ENCODE data around the gene KLHDC3.

The KLHDC3 gene

DNA sequence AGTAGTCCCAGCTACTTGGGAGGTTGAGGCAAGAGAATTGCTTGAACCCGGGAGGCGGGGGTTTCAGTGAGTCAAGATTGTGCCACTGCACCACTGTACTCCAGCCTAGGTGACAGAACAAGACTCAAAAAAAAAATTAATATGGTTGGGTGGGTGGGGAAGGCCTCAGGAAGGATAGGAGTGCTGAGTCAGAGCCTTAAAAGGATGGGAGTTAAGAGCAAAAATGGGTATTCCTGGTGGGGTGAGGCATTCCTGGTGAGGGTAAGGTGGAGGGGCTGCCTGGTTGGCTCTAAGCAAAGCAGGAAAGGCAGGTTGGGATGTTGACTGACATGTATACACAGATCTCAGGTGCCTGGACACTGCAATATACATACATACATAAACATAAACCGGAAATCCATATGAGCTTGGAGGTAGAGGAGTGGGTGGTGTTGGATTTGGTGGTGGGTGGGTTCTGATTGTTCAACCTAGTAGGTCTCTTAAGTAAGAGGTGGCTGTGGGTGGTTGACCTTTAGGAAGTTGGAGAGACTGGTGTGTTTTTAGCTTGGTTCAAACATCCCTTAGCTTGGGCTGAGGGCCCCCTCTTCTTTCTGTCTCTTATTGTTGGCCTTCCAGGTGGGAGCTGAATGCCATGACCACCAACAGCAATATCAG lies 6.1 kb downstream of the KLHDC3 start:
- TF ChIP-seq, protein P1, sequence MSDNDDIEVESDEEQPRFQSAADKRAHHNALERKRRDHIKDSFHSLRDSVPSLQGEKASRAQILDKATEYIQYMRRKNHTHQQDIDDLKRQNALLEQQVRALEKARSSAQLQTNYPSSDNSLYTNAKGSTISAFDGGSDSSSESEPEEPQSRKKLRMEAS (IDR thresholded peaks at IDR 0.05), result no peak
- TF ChIP-seq FOXM1 (IDR thresholded peaks at IDR 0.05; ENCODE audit: borderline replicate concordance, low read depth) (no peak), EP300 (IDR thresholded peaks at IDR 0.05; ENCODE audit: borderline replicate concordance) (no peak), CREB1 (IDR thresholded peaks at IDR 0.05; ENCODE audit: low read depth) (no peak), CEBPB (IDR thresholded peaks at IDR 0.05) (no peak), TAF1 (IDR thresholded peaks at IDR 0.05; ENCODE audit: low read depth) (no peak), TCF12 (IDR thresholded peaks at IDR 0.05; ENCODE audit: low read depth) (no peak), YY1 (IDR thresholded peaks at IDR 0.05; ENCODE audit: low read depth) (no peak)
- TF ChIP-seq, protein P2, sequence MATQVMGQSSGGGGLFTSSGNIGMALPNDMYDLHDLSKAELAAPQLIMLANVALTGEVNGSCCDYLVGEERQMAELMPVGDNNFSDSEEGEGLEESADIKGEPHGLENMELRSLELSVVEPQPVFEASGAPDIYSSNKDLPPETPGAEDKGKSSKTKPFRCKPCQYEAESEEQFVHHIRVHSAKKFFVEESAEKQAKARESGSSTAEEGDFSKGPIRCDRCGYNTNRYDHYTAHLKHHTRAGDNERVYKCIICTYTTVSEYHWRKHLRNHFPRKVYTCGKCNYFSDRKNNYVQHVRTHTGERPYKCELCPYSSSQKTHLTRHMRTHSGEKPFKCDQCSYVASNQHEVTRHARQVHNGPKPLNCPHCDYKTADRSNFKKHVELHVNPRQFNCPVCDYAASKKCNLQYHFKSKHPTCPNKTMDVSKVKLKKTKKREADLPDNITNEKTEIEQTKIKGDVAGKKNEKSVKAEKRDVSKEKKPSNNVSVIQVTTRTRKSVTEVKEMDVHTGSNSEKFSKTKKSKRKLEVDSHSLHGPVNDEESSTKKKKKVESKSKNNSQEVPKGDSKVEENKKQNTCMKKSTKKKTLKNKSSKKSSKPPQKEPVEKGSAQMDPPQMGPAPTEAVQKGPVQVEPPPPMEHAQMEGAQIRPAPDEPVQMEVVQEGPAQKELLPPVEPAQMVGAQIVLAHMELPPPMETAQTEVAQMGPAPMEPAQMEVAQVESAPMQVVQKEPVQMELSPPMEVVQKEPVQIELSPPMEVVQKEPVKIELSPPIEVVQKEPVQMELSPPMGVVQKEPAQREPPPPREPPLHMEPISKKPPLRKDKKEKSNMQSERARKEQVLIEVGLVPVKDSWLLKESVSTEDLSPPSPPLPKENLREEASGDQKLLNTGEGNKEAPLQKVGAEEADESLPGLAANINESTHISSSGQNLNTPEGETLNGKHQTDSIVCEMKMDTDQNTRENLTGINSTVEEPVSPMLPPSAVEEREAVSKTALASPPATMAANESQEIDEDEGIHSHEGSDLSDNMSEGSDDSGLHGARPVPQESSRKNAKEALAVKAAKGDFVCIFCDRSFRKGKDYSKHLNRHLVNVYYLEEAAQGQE (IDR thresholded peaks at IDR 0.05; ENCODE audit: low read depth), result no peak
- TF ChIP-seq, protein P3, sequence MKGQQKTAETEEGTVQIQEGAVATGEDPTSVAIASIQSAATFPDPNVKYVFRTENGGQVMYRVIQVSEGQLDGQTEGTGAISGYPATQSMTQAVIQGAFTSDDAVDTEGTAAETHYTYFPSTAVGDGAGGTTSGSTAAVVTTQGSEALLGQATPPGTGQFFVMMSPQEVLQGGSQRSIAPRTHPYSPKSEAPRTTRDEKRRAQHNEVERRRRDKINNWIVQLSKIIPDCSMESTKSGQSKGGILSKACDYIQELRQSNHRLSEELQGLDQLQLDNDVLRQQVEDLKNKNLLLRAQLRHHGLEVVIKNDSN (IDR thresholded peaks at IDR 0.05), result no peak

DNA sequence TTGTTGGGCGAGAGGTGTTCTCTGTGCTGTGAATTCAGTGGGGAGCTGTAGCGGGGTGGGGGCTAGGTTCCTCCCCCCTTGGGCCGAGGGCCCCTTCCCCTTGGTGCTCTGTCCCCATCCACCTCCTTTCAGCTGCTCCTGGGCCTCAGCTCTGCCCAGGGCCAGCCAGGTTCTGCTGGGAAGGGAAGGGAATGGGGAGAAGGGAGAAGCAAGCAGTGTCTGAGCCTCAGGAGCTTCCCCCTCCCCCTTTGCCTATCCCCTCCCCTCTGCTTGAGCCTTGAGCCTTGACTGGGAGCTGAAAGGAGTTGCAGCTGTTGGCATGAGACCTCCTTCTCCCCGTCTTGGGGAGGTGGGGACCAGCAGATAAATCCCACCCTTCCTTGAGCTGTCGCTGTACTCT lies 6.8 kb downstream of the KLHDC3 start:
- TF ChIP-seq ZBTB7A (IDR thresholded peaks at IDR 0.05; ENCODE audit: low read depth) (peak; percentile 21; the same call in 1 of the 2 replicates), CEBPB (IDR thresholded peaks at IDR 0.05) (no peak)

DNA sequence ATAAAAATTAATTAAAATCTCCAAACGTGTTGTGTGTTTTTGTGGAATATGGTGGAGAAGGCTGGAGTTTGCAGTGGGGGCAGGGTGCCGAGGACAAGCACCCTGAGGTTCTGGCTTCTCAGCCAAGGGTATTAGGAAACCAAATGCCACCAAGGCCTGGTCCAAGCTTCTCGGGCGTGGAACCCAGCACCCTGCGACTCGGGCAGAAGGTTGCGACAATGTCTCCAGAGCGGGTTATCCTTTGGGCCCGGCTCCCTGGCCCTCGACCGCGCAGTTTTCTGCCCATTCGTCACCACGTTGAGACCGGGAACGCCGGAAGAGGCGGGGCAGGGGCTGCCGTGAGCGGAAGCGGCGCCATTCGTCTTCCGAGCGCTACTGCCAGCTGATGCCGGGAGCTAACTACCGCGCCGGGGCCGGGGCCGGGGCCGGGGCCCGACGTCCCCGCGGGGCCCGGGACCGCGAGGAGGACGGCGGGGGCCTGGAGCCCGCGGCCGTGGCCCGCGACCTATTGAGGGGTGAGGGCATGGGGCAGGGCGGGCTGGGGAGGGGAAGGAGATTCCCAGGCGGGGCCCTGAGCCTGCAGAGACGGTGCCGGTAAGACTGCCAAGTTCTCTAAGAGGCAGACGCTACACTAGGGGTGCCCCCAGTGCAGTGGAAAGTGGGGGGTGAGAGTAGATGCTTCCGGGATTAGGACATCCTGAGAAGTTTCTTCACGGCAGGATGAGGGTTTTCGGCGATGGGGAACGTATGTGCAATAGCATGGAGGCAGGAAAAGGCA lies 7.4 kb downstream of the KLHDC3 start, which contains the start of gene RRP36:
RRP36 (plus strand) TSS at position 354 of the 778 bp plus-strand sequence; CDS start at position 386, 32 bp downstream.
- TF ChIP-seq EGR1 (IDR thresholded peaks at IDR 0.05), result no peak
- no peak; the same call in 1 of the 2 replicates for TF ChIP-seq TCF12 (IDR thresholded peaks at IDR 0.05; ENCODE audit: low read depth)
- TF ChIP-seq YY1 (IDR thresholded peaks at IDR 0.05; ENCODE audit: low read depth), result peak; percentile 90
- TF ChIP-seq, protein P2 (IDR thresholded peaks at IDR 0.05; ENCODE audit: low read depth), result no peak
- no peak for TF ChIP-seq NFIC (IDR thresholded peaks at IDR 0.05)
- TF ChIP-seq CEBPB (IDR thresholded peaks at IDR 0.05), result peak; percentile 5; the same call in 1 of the 2 replicates
- TF ChIP-seq CREB1 (IDR thresholded peaks at IDR 0.05; ENCODE audit: low read depth), result 0 out of 2 replicates have a peak, but pooled peaks have one; percentile 30
- TF ChIP-seq, protein P1 (IDR thresholded peaks at IDR 0.05), result peak; percentile 81
- peak; percentile 85 for TF ChIP-seq TAF1 (IDR thresholded peaks at IDR 0.05; ENCODE audit: low read depth)

DNA sequence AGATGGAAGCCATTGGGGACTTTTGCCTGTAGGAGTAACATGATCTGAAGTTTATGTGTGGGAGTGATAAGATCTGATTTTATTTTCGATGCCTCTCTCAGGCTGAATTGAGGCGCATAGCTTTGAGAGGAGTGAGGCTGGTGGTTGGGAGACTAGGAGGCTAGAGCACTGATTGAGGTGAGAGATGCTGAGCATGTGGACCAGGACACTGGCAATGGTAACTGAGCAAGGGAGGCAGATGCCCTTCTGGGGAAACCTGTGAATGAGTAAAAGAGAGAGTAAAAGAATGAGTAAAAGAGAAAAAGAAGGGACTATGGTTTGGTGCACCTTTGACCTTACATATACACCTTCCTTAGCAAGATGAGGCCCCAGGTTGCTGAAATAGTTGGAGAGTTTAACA lies 10.4 kb downstream of the KLHDC3 start:
- TF ChIP-seq, protein P2 (IDR thresholded peaks at IDR 0.05; ENCODE audit: low read depth), result no peak
- no peak for TF ChIP-seq FOXM1 (IDR thresholded peaks at IDR 0.05; ENCODE audit: borderline replicate concordance, low read depth)
- TF ChIP-seq TCF12 (IDR thresholded peaks at IDR 0.05; ENCODE audit: low read depth), result no peak
- TF ChIP-seq RAD21 (IDR thresholded peaks at IDR 0.05; ENCODE audit: low read depth), result no peak
- no peak for TF ChIP-seq CEBPB (IDR thresholded peaks at IDR 0.05)
- no peak for TF ChIP-seq TEAD4 (IDR thresholded peaks at IDR 0.05)
- TF ChIP-seq ZBTB7A (IDR thresholded peaks at IDR 0.05; ENCODE audit: low read depth), result no peak
- TF ChIP-seq, protein P1 (IDR thresholded peaks at IDR 0.05), result no peak
- no peak for TF ChIP-seq NFIC (IDR thresholded peaks at IDR 0.05)
- no peak for TF ChIP-seq EGR1 (IDR thresholded peaks at IDR 0.05)
- TF ChIP-seq YY1 (IDR thresholded peaks at IDR 0.05; ENCODE audit: low read depth), result no peak
- TF ChIP-seq CREB1 (IDR thresholded peaks at IDR 0.05; ENCODE audit: low read depth), result no peak
- no peak for TF ChIP-seq TAF1 (IDR thresholded peaks at IDR 0.05; ENCODE audit: low read depth)
- TF ChIP-seq, protein P3 (IDR thresholded peaks at IDR 0.05), result no peak
- no peak for TF ChIP-seq EP300 (IDR thresholded peaks at IDR 0.05; ENCODE audit: borderline replicate concordance)

All from Ishikawa (cell line).